A549 treated with CORT108297 at 1 μM for 4 hours (cell line): ENCODE results near the gene PLEKHH3. TPM values are rescaled to one million over a fixed set of nuclear protein-coding genes. Genes with fewer than 3 reads are reported as not detected.

Source experiments
- total RNA-seq: library from RNA; stranded (reverse); fragments of 200-300 nt; extraction: Qiagen RNA extraction; gene quantifications from 5 replicates; pipeline ENCODE4 v1.2.3, GENCODE V29; 2022

Gene PLEKHH3, protein sequence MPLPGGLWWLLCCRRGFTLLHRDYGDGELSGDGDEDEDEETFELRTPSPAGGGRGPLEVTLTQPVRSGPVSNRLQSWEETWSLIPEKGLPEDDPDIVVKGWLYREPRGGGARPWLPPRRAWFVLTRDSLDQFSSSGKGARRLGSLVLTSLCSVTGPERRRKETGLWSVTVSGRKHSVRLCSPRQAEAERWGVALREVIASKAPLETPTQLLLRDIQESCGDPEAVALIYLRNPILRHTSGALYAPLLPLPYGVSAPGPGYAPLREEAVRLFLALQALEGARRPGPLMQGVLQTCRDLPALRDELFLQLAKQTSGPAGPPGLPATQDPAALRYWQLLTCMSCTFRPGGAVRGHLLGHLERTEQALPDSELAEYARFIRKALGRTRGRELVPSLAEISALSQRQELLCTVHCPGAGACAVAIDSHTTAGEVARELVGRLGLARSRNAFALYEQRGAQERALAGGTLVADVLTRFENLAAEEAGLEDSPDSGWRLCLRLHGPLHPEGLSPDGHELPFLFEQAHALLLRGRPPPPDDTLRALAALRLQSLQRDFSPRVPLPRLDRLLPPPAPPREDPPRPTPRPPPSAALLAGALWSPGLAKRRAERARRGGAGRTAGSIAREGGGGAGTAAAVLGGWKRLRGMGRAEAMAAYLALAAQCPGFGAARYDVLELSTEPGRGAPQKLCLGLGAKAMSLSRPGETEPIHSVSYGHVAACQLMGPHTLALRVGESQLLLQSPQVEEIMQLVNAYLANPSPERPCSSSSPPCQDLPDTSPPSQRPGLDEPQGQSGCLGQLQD
- total RNA-seq: 13.0 to 22.6 TPM (median 19.9 TPM) in 5 replicates

DNA sequence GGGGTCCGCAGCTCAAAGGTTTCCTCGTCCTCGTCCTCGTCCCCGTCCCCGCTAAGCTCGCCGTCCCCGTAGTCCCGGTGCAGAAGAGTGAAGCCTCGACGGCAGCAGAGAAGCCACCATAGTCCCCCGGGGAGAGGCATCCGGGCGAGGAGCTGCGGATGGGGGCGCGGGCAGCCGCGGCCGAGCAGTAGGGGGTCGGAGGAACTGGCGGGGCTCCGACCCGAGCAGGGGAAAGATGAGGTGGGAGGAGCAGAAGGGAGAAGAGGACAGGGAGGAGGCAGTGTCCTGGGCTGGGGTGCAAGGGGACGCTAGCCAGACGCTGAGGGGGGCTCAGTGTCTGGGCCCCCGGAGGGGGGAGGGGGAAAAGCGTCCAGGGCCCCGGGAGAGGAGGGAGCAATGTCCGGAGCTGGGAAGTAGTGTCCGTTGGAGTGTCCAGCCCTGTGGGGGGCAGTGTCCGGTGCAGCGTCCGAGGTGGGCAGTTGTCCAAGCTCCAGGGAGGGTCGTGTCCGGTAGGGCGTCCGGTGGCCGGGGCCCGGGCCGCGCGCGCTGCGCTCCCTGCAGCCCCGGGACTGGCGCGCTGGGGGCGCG, at the start of gene PLEKHH3:
Gene PLEKHH3 (minus strand): TSS at position 571 of the 588 bp plus-strand sequence. CDS start 431 bp downstream, at position 140.

DNA sequence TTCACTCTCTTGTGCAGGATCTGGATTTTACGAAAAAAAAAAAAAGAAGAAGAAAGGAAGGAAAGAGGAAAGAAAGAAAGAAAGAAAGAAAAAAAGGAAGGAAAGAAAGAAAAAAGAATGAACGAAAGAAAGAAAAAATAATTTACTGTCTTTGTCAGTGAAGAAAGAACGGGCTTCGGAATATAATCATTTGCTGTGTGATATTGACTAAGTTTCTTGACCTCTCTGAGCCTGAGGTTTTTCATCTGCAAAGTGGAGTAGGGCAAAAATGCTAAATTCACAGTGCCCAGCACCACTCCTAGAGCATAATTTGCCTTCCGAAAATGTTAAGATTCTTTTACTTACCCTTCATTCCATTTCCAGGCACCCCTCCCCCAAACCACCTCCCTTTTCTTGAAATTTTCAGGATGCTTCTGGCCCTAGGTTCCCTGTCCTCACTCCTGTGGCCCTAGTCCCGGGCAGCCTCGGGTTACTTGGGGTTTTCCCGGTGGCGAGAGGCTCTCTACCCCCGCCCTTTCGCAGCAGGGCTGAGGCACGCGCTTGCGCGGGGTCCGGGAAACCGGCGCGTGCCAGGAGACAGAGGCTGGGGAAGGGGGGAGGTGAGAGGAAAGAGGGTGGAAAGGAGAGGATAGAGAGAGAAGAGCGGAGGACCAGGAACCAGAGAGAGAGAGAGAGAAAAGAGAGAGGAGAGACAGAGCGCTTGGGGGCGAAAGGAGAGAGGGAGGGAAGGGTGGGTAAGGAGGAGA, 5.4 kb upstream of the PLEKHH3 start, which contains the start of gene CNTNAP1:
Gene CNTNAP1 (plus strand): TSS at position 556 of the 746 bp plus-strand sequence. CDS start 299 bp downstream, outside the sequence.

DNA sequence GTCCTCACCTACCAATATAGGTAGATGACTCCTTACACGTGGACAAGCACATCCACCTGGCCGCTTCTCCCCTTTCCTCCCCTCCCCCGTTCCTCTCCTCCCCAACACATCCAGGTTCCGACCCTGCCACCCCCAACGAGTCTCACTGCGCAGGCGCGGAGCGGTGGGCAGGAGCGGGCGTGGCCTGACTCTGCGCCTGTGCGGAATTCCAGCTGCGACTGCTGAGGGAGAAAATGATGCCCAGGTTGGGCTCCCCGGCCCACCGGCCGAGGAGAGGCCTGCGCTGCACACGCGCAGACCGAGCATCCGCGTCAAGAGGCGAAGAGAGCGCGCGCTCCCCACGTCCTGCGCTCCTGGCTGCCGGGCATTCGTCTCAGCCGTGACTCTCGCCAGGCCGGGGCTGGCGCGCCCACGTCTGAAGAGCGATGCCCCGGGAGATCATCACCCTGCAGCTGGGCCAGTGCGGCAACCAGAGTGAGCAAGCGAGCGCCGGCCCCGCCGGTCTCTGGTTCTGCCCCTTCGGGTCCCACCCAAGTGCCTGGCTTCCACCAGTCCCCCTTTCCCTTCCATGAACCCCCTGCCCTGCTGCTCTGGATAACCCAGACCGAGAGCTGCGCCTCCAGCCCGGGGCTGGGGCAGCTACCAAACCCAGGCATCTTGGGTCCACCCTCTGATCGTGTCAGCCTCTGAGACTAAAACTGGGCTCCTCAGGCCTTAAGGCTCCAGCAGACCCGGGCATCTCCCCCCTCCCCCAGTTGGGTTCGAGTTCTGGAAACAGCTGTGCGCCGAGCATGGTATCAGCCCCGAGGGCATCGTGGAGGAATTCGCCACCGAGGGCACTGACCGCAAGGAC, 17.5 kb downstream of the PLEKHH3 start, which contains the start of gene TUBG2:
Gene TUBG2 (plus strand): TSS at position 206 of the 853 bp plus-strand sequence. CDS start 220 bp downstream, at position 426.

Other genes with a start within 250 kb of the PLEKHH3 start
- gene ATP6V0A1, start 218.1 kb downstream of the PLEKHH3 start, total RNA-seq: 37.0 to 51.0 TPM (median 43.6 TPM) in 5 replicates
- 29.5 to 51.1 TPM (median 46.9 TPM) in 5 replicates for gene NAGLU, start 140.8 kb downstream of the PLEKHH3 start, total RNA-seq
- gene HSD17B1, start 124.1 kb downstream of the PLEKHH3 start, total RNA-seq: 0.75 to 1.6 TPM (median 1.5 TPM) in 5 replicates
- 108 to 136 TPM (median 132 TPM) in 5 replicates for gene COASY, start 114.8 kb downstream of the PLEKHH3 start, total RNA-seq
- 53.9 to 64.8 TPM (median 59.1 TPM) in 5 replicates for gene MLX, start 109.9 kb downstream of the PLEKHH3 start, total RNA-seq
- gene PSMC3IP, start 99.3 kb downstream of the PLEKHH3 start, total RNA-seq: 35.6 to 42.2 TPM (median 38.0 TPM) in 5 replicates
- 26.7 to 31.4 TPM (median 27.6 TPM) in 5 replicates for gene RETREG3, start 67.6 kb downstream of the PLEKHH3 start, total RNA-seq
- gene TUBG1, start 67.3 kb downstream of the PLEKHH3 start, total RNA-seq: 134 to 165 TPM (median 149 TPM) in 5 replicates
- gene TUBG2, start 17.7 kb downstream of the PLEKHH3 start, total RNA-seq: 18.7 to 28.7 TPM (median 25.2 TPM) in 5 replicates
- 0.27 to 0.56 TPM (median 0.40 TPM) in 5 replicates for gene CCR10, start 4.8 kb upstream of the PLEKHH3 start, total RNA-seq
- gene CNTNAP1, start 5.5 kb upstream of the PLEKHH3 start, total RNA-seq: 4.9 to 7.4 TPM (median 6.8 TPM) in 5 replicates
- 9.9 to 13.1 TPM (median 11.4 TPM) in 5 replicates for gene EZH1, start 68.0 kb upstream of the PLEKHH3 start, total RNA-seq
- gene RAMP2, start 84.2 kb upstream of the PLEKHH3 start, total RNA-seq: 0.75 to 1.2 TPM (median 1.1 TPM) in 5 replicates
- gene VPS25, start 96.5 kb upstream of the PLEKHH3 start, total RNA-seq: 122 to 140 TPM (median 127 TPM) in 5 replicates
- gene WNK4, start 103.6 kb upstream of the PLEKHH3 start, total RNA-seq: 0.58 to 1.4 TPM (median 1.3 TPM) in 5 replicates
- 123 to 146 TPM (median 132 TPM) in 5 replicates for gene COA3, start 121.7 kb upstream of the PLEKHH3 start, total RNA-seq
- gene CNTD1, start 121.9 kb upstream of the PLEKHH3 start, total RNA-seq: 0.05 to 0.17 TPM (median 0.07 TPM) in 4 of 5 replicates, not detected in the other
- gene BECN1, start 147.3 kb upstream of the PLEKHH3 start, total RNA-seq: 75.6 to 100 TPM (median 79.7 TPM) in 5 replicates
- 217 to 301 TPM (median 236 TPM) in 5 replicates for gene PSME3, start 156.4 kb upstream of the PLEKHH3 start, total RNA-seq
- gene AOC2, start 167.6 kb upstream of the PLEKHH3 start, total RNA-seq: 2.0 to 2.4 TPM (median 2.1 TPM) in 5 replicates
- gene AOC3, start 174.2 kb upstream of the PLEKHH3 start, total RNA-seq: 1.1 to 2.3 TPM (median 1.2 TPM) in 5 replicates
- gene G6PC1, start 223.8 kb upstream of the PLEKHH3 start, total RNA-seq: not detected in 5 replicates